ENCODE measurements around the gene ROBO2.

The ROBO2 gene

DNA sequence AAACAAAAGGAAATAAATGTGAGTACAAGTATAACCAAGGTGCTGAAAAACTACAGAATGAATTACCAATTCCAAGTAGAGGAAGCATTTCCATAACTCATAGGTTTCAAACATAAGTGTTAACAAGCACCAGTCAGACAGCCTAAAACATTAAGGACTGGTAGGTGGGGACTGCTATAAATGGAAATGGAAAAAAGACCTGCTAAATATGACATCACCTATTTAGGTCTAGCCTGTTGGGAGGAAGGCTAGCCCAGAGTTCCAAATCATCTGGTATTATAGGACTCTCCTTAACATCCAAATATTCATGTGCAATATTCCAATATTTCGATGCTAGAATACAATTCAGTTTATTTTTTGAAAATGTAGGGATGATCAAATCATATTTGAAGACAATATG lies 560.0 kb downstream of the ROBO2 start:
- Histone ChIP-seq H3K27ac (no peak overlapping the region), H2AFZ (ENCODE audit: low read depth) (no peak overlapping the region), H4K20me1 (ENCODE audit: insufficient read depth) (no peaks in the 10 kb centered on the region), H3K27me3 (ENCODE audit: insufficient read depth, low read depth) (no peaks in the 10 kb centered on the region), H3K4me1 (ENCODE audit: low read depth, poor library complexity, severe bottlenecking) (no peaks in the 10 kb centered on the region), H3K4me3 (IDR thresholded peaks at IDR 0.05; ENCODE audit: insufficient read depth, low read depth, low read length) (no peak overlapping the region), H3K4me2 (no peak overlapping the region), H3K9ac (no peak overlapping the region), H3K36me3 (ENCODE audit: insufficient read depth) (no peaks in the 10 kb centered on the region), H3K79me2 (ENCODE audit: insufficient read depth, low read depth) (no peaks in the 10 kb centered on the region)
- TF ChIP-seq, protein P1, sequence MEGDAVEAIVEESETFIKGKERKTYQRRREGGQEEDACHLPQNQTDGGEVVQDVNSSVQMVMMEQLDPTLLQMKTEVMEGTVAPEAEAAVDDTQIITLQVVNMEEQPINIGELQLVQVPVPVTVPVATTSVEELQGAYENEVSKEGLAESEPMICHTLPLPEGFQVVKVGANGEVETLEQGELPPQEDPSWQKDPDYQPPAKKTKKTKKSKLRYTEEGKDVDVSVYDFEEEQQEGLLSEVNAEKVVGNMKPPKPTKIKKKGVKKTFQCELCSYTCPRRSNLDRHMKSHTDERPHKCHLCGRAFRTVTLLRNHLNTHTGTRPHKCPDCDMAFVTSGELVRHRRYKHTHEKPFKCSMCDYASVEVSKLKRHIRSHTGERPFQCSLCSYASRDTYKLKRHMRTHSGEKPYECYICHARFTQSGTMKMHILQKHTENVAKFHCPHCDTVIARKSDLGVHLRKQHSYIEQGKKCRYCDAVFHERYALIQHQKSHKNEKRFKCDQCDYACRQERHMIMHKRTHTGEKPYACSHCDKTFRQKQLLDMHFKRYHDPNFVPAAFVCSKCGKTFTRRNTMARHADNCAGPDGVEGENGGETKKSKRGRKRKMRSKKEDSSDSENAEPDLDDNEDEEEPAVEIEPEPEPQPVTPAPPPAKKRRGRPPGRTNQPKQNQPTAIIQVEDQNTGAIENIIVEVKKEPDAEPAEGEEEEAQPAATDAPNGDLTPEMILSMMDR (conservative IDR thresholded peaks at IDR 0.05; ENCODE audit: low read depth, low read length): no peak

DNA sequence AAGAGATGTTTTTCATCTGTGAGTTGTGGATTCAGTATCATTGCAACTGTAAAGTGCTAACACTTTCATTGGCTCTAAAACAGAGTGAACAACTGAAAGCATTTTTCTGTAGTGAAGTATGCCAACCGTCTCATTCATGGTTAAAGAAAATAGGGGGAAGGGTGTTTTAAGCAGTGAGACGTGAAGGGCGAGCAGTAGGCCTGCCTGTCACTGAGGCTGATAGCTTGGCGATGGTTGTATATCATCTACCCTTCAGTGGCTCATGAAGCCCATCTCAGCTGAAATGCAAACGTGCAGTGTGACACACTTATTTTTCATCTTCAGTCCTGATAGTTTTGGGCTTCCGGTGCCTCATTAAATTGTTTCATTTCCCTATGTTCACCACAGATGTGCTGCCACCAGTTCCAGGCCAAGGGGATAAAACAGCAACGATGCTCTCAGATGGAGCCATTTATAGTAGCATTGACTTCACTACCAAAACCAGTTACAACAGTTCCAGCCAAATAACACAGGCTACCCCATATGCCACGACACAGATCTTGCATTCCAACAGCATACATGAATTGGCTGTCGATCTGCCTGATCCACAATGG lies 562.0 kb downstream of the ROBO2 start:
- H3K4me1 ChIP-seq (ENCODE audit: low read depth, poor library complexity, severe bottlenecking): no peaks in the 10 kb centered on the region
- H3K27ac ChIP-seq: no peak overlapping the region
- H3K27me3 ChIP-seq (ENCODE audit: insufficient read depth, low read depth): no peaks in the 10 kb centered on the region
- H3K79me2 ChIP-seq (ENCODE audit: insufficient read depth, low read depth): no peaks in the 10 kb centered on the region
- no peak overlapping the region for H3K4me2 ChIP-seq
- no peaks in the 10 kb centered on the region for H3K36me3 ChIP-seq (ENCODE audit: insufficient read depth)
- H3K9ac ChIP-seq: no peak overlapping the region
- H4K20me1 ChIP-seq (ENCODE audit: insufficient read depth): no peaks in the 10 kb centered on the region
- TF ChIP-seq, protein P1 (conservative IDR thresholded peaks at IDR 0.05; ENCODE audit: low read depth, low read length): no peak
- H3K4me3 ChIP-seq (IDR thresholded peaks at IDR 0.05; ENCODE audit: insufficient read depth, low read depth, low read length): no peak overlapping the region
- H2AFZ ChIP-seq (ENCODE audit: low read depth): no peak overlapping the region

DNA sequence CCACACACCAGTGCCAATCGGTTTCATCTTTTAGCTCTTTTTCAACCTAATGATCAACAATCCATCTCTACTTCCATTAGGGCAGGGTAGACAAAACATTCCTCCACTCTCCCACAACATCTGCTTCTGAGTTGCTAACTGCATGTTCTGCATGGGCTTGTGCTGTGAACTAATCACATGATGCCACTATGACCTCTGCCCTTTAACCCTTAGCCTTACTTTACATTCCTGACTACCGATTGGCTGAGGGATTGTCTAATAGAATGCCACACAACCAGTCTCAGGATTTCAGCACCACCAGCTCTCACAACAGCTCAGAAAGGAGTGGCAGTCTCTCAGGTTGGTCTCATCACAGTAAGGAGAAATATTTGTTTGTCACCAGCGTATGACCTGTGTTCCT lies 562.8 kb downstream of the ROBO2 start:
- no peaks in the 10 kb centered on the region for H3K79me2 ChIP-seq (ENCODE audit: insufficient read depth, low read depth)
- H3K4me1 ChIP-seq (ENCODE audit: low read depth, poor library complexity, severe bottlenecking): no peaks in the 10 kb centered on the region
- H3K36me3 ChIP-seq (ENCODE audit: insufficient read depth): no peaks in the 10 kb centered on the region
- no peak overlapping the region for H3K4me2 ChIP-seq
- no peak overlapping the region for H3K27ac ChIP-seq
- H3K4me3 ChIP-seq (IDR thresholded peaks at IDR 0.05; ENCODE audit: insufficient read depth, low read depth, low read length): no peak overlapping the region
- TF ChIP-seq, protein P1 (conservative IDR thresholded peaks at IDR 0.05; ENCODE audit: low read depth, low read length): no peak
- H4K20me1 ChIP-seq (ENCODE audit: insufficient read depth): no peaks in the 10 kb centered on the region
- no peaks in the 10 kb centered on the region for H3K27me3 ChIP-seq (ENCODE audit: insufficient read depth, low read depth)
- H2AFZ ChIP-seq (ENCODE audit: low read depth): no peak overlapping the region
- no peak overlapping the region for H3K9ac ChIP-seq

DNA sequence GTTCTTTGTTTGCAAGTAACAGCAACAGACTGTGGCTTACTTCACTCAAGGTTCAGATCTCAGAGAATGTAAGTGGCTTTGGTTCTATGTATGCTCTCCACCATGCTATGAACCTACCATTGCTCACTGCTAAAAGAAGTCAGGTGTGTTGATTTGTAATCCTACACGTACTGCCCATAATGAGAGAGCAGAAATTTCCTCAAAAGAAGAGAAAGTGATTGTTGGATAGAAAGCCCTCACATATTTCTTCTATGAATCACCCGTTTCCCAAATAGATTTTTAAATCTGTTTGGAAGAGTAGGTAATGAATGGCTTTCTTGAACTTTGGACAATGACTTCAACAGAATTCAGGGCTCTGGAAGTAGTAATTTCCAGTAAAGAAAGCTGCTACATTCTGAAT lies 565.4 kb downstream of the ROBO2 start:
- Histone ChIP-seq H3K36me3 (ENCODE audit: insufficient read depth) (no peaks in the 10 kb centered on the region), H3K4me3 (IDR thresholded peaks at IDR 0.05; ENCODE audit: insufficient read depth, low read depth, low read length) (no peak overlapping the region), H3K27me3 (ENCODE audit: insufficient read depth, low read depth) (no peaks in the 10 kb centered on the region), H4K20me1 (ENCODE audit: insufficient read depth) (no peaks in the 10 kb centered on the region), H3K4me2 (no peak overlapping the region), H3K79me2 (ENCODE audit: insufficient read depth, low read depth) (no peaks in the 10 kb centered on the region), H2AFZ (ENCODE audit: low read depth) (no peak overlapping the region), H3K27ac (no peak overlapping the region), H3K4me1 (ENCODE audit: low read depth, poor library complexity, severe bottlenecking) (no peaks in the 10 kb centered on the region), H3K9ac (no peak overlapping the region)
- TF ChIP-seq, protein P1 (conservative IDR thresholded peaks at IDR 0.05; ENCODE audit: low read depth, low read length): no peak
